ENCODE results near the gene RAB26.

DNA sequence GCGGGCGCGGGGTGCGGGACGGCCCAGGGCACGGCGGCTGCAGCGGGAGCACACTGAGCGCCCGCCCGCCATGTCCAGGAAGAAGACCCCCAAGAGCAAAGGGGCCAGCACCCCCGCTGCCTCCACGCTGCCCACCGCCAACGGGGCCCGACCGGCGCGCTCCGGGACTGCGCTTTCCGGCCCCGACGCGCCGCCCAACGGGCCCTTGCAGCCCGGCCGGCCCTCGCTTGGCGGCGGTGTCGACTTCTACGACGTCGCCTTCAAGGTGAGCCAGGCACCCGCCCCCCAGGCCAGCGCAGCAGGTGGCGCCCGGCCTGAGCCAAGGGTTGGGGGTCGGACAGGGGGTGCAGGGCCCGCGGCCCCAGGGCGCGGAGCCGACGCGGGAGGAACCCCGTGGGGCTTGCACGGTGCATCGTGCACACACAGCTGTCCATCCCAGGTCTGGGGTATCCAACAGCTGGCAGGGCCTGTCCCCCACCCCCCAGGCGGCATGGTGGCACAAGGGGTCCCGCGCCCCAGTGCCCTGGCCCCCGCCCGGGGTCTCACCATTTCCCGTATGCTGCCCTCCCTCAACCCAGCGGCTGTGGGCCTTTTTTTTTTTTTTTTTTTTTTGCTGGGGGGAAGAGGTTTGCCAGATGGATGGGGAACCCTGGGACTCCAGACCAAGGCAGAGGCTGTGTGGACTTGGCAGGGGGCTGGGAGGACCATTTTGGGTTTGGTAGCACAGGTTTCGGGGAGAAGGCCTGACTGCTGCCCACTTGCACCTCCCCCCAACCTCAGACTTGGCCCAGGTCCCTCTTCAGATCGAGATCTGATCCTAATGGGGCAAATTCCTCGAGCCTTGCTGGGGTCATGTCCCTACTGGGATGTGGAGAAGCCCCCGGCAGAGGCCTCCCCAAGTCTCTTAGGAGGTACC, 547 bp downstream of the RAB26 start:
- TF ChIP-seq POLR2AphosphoS5 (IDR thresholded peaks at IDR 0.05): no peak
- TF ChIP-seq, protein P1, sequence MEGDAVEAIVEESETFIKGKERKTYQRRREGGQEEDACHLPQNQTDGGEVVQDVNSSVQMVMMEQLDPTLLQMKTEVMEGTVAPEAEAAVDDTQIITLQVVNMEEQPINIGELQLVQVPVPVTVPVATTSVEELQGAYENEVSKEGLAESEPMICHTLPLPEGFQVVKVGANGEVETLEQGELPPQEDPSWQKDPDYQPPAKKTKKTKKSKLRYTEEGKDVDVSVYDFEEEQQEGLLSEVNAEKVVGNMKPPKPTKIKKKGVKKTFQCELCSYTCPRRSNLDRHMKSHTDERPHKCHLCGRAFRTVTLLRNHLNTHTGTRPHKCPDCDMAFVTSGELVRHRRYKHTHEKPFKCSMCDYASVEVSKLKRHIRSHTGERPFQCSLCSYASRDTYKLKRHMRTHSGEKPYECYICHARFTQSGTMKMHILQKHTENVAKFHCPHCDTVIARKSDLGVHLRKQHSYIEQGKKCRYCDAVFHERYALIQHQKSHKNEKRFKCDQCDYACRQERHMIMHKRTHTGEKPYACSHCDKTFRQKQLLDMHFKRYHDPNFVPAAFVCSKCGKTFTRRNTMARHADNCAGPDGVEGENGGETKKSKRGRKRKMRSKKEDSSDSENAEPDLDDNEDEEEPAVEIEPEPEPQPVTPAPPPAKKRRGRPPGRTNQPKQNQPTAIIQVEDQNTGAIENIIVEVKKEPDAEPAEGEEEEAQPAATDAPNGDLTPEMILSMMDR (IDR thresholded peaks at IDR 0.05 in 8 of 11, conservative IDR thresholded peaks at IDR 0.05 in 3 of 11): no peak
